Stimulated activated CD4-positive, alpha-beta T cell treated with anti-CD3 and anti-CD28 coated beads, TNF-alpha, amount 100 ng/mL, for 1 hour (primary cell): ENCODE results near the gene THTPA.

ENCODE experiments used
- DNase-seq, 3 donors: peaks; one replicate each; pipeline ENCODE4 v3.0.0-alpha.2; 2020; ENCODE audit warnings: low read depth in 3 of 3, low spot score in 1 of 3

THTPA gene

DNA sequence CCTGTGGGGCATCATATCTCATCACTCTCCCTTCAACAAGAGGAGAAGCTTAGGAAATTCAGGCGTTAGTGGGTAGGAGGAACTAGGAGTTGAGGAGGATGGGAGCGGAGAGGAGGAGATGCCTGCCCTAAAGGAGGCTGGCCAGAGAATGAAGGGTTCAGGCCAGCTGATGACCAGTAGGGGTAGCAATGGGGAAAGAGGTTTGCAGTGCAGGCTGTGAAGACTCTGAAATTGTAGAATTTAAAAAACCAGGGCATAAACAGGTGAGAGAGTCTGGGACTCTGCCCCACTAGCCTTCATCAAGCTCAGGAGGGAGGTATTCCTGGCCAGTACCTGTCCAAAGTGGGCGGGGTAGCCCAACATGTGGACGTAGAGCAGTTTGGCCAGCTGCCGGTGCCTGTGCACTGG is 10.7 kb downstream of the THTPA start:
- no peak for DNase-seq

GRCh38 chr14:23567186-23568020 is 11.3 kb downstream of the THTPA start, which contains the start of gene AP1G2:
AP1G2 (minus strand) TSS chr14:23567791; CDS start chr14:23567314, 477 bp downstream.
- peak; percentile 59 to 76 (median 68) for DNase-seq

GRCh38 chr14:23568021-23568599 is 12.0 kb downstream of the THTPA start:
- no peak for DNase-seq

GRCh38 chr14:23568600-23569331 is 12.7 kb downstream of the THTPA start:
- DNase-seq: no peak

- no peak for DNase-seq
Measured at GRCh38 chr14:23569443-23570151, 13.5 kb downstream of the THTPA start.

GRCh38 chr14:23570806-23571483 is 14.9 kb downstream of the THTPA start:
- no peak for DNase-seq

DNA sequence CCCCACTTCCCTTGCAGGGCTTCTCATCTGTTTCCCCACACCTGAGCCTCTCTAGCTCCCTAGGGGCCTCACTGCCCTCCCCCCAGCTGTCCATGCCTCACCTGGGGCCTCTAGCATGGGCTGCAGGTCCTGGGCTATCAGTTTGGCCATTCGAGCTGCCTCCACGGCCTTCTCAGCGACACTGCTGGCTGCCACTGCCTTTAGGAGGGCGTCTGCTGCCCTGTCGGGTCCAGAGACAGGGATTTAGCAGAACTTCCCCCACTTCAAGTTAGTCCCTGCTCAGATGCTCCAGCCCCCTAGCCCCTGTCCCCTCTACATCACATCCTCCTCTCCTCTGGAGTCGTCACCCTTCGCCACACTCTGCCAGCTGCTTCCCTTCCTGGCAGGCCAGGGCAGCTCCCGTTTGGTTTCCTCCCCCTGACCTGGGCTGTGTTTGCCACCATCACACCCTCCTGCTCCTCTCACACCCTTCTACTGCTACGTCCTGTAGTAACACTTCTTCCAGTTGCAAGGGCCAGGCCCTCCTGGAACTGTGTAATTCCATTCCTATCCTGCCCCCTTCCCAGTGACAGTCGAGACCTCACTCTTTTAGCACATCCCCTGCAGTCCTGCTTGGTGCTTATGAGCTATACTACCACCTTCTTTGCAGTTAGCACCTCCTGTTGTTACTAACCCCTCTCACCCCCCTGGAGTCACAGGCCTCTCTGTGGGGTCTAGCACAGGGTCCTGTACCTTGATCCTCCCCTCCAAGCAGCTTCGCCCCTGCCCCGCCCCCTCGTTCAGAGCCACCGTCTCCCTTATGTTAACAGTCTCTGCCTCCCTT is 15.8 kb downstream of the THTPA start:
- DNase-seq: no peak

GRCh38 chr14:23572524-23572828 is 16.4 kb downstream of the THTPA start:
- DNase-seq: no peak

DNA sequence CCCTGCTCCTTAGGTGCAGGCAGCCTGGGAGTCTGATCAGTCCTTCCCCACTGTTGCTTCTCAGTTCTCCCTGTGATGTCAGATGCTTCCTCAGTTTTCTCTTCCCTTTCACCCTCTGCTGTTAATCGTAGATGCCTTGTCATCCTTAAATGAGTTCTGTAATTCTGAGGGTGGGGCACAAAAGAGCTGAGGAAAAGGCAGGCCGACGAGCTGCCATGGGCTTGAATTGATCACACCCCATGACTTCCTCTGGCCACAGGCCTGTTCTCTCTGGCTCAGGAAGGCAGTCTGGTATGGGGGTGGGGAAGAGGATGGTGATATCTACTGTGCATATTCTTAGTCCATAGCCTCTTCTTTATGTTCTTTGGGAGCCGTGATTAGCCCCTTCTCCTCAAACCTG is 16.8 kb downstream of the THTPA start:
- no peak for DNase-seq

- DNase-seq: no peak
Measured at GRCh38 chr14:23573384-23574015, 17.4 kb downstream of the THTPA start.

DNA sequence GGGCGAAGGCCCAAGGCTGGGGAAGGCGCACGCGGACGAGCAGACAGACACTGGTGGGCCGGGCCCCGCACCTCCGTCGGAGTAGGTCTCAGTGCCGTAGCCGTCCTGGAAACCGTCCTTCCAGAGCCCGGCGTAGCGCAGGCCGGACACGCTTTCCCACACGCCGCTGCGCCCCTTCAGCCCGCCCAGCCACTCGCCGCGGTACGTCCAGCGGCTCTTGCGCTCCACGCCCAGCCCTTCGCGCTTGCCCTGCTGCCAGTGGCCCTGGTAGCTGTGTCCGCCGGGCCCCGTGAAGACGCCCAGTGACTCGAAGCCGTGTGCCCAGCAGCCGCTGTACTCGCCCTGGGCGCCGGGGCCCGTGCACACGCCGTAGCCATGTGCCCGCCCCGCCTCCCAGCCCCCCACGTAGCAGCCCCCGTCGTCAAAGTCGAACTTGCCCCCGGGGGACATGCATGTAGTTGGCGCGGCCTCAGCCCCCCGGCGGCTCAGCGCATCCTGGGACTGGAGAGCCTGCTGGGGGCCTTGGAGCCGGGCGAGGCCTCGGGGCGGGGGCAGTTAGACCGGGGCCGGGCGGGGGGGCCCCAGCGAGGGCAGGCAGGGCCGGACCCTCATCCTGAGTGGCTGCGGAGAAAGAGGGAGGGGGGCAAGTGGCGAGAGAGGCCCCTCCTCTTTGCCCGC is 21.1 kb downstream of the THTPA start:
- DNase-seq: no peak

- DNase-seq: no peak
Measured at GRCh38 chr14:23577710-23578392, 21.8 kb downstream of the THTPA start.

DNA sequence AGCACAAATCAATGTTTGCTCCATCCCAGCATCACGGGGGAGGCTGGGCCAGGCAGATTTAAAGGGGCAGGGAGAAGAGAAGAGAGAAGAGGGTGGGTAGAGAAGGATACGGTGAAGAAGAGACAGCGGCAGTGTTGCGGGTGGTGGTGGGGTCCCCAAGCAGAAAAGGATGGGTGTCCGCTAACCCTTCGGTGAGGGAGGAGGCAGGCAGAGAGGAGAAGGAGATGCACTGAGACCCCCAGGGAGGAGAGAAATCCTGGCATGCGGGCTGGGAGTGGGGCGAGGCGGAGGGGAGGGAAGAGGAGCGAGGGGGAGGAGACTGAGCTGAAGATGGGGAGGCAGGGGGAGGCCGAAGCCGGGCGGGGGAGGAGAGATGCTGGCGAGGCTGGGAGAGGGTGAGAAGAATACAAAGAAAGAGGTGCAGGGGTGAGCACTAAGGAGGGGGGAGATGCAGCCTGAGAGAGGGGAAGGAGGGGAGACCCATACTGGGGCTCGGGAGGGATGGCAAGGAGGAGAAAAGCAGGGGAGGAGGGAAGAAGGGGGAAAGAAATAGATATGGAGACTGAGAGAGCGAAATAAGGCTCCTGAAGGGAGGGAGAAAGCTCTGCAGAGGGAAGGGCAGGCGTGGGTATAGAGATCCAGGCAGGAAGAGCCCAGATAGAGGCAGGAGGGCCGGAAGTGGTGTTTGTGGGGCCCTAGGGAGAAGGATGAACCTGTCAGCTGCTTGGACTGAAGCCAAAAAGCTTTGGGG is 22.7 kb downstream of the THTPA start, which contains the start of gene JPH4:
Gene JPH4, minus strand, starts transcription at position 231 of the 751 bp plus-strand sequence. CDS start 1,337 bp downstream, outside the sequence.
- DNase-seq: no peak

GRCh38 chr14:23579311-23579630 is 23.2 kb downstream of the THTPA start:
- no peak for DNase-seq

- no peak for DNase-seq
Measured at GRCh38 chr14:23579739-23580138, 23.7 kb downstream of the THTPA start.

DNA sequence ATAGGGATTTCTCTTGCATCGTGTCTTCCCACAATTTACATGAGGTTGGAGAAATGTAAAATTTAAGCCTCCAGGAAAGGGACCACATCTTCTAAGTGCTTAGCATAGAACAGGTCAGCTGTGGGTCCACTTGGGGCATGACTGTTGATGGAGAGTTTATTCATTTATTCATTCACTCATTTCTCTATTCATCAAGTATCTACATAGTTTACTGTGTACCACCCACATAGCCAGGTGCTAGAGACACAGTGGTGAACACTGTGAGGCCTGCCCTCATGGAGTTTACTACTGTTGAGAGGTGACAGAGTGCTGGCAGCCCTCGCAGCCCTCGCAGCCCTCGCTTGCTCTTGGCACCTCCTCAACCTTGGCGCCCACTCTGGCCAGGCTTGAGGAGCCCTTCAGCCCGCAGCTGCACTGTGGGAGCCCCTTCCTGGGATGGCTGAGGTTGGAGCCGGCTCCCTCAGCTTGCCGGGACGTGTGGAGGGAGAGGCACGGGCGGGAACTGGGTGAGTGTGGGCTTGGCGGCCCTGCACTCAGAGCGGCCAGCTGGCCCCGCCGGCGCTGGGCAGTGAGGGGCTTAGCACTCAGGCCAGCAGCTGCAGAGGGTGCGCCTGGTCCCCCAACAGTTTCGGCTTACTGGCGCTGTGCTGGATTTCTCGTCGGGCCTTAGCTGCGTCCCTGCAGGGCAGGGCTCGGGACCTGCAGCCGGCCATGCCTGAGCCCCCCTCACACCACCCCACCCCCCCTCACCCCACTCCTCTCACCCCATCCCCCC is 24.3 kb downstream of the THTPA start:
- DNase-seq: no peak

- DNase-seq: no peak
Measured at GRCh38 chr14:23580948-23581281, 24.8 kb downstream of the THTPA start.
